Effector memory CD4-positive, alpha-beta T cell (primary cell): ENCODE data around the gene IL17A.
"Not testable (repeated sequence)": the region's sequence is repeated elsewhere in the genome, so short reads cannot be mapped to it uniquely, and the experiment has no call there.

Source experiments
- DNase-seq, 3 donors: peaks; one replicate each; pipeline ENCODE4 v3.0.0-alpha.2; 2020
- H3K27ac ChIP-seq: 2 replicates; pipeline ENCODE4 v1.7.0; 2013; ENCODE audit warnings: mild to moderate bottlenecking, low read length, moderate library complexity; ENCODE audit not compliant: insufficient read depth, poor library complexity, severe bottlenecking
- H3K27me3 ChIP-seq: replicated peaks from 2 replicates; pipeline ENCODE4 v1.7.0; 2013; ENCODE audit warnings: mild to moderate bottlenecking, low read length; ENCODE audit not compliant: insufficient read depth, control insufficient read depth, poor library complexity, severe bottlenecking
- H3K36me3 ChIP-seq: 2 replicates; pipeline ENCODE4 v1.7.0; 2013; ENCODE audit warnings: mild to moderate bottlenecking, low read length, moderate library complexity; ENCODE audit not compliant: control insufficient read depth, insufficient read depth
- H3K4me1 ChIP-seq: 2 replicates; pipeline ENCODE4 v1.7.0; 2013; ENCODE audit warnings: low read length, mild to moderate bottlenecking; ENCODE audit not compliant: control insufficient read depth, insufficient read depth, poor library complexity, severe bottlenecking
- H3K4me3 ChIP-seq: 2 replicates; pipeline ENCODE4 v1.7.0; 2013; ENCODE audit warnings: low read length, low read depth, mild to moderate bottlenecking; ENCODE audit not compliant: insufficient read depth, poor library complexity, severe bottlenecking
- H3K9me3 ChIP-seq: 2 replicates; pipeline ENCODE4 v1.7.0; 2013; ENCODE audit warnings: mild to moderate bottlenecking, low read length, moderate library complexity; ENCODE audit not compliant: control insufficient read depth

The IL17A gene

DNA sequence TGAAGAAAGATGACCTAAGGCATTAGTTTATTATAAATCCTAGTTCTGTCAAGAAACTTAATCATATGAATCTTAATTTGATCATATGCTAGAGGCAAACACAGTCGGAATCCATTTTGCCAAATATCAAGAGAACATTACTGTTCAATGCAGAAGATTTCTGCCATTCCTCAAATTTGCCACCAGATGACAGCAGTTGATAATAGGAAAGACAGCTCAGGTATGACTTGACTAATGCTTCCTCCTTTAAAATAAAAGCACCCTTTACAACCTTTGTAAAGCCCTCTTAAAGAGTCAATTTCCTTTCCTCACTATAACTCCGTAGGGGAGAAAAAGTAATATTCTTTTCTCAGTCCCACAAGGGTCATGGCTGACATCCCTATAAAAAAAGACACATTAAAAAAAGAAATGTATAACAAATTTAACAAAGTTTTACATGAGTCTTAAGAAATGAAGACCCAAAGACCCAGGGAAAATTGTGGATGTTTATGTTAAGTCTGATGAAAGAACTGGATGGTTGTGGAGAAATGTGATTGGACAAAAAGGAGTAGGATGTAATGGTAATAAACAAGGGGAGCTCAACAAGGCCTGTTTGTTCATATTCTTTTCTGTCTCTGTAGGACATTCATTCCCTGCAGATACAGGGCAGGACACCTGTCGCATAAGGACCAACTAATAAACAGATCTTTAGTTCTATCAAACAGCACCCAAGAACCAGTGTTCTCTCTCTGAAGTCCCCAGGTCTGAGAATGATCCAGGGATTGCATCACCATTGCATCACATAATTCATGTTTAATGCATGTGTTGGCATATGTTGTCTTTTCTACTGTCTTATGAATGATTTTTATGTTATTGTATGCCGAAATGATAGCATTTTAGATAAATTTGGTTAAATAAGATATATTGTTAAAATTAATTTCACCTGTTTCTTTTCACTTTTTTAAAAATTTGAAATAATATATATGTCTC is 23.0 kb upstream of the IL17A start:
- Histone ChIP-seq H3K4me3 (no peak overlapping the region), H3K27ac (no peak overlapping the region), H3K27me3 (no peaks in the 10 kb centered on the region), H3K4me1 (no peaks in the 10 kb centered on the region), H3K36me3 (no peaks in the 10 kb centered on the region), H3K9me3 (no peaks in the 10 kb centered on the region)
- no peak for DNase-seq

- Histone ChIP-seq H3K4me1 (no peaks in the 10 kb centered on the region), H3K27me3 (no peaks in the 10 kb centered on the region), H3K36me3 (no peaks in the 10 kb centered on the region), H3K4me3 (no peak overlapping the region), H3K9me3 (no peaks in the 10 kb centered on the region), H3K27ac (no peak overlapping the region)
- no peak for DNase-seq
Observed at GRCh38 chr6:52164319-52165094, 21.7 kb upstream of the IL17A start.

DNA sequence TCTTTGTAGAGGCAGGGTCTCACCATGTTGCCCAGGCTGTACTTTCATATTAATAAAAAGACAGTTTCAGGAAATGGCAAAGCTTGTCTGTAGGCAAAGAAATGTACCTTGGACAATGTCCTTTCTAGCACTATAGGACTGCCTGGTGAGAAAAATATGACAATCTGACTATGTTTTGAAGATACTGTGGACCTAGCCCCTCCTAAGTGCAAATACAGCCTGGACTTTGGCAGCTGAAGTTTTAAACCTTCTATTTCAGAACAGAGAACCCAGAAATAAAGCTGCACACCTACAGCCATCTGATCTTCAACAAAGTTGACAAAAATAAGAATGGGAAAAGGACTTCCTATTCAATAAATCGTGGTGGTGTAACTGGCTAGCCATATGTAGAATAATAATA is 18.9 kb upstream of the IL17A start:
- no peaks in the 10 kb centered on the region for H3K27me3 ChIP-seq
- DNase-seq, result no peak
- H3K36me3 ChIP-seq, result no peaks in the 10 kb centered on the region
- H3K4me1 ChIP-seq, result no peaks in the 10 kb centered on the region
- H3K27ac ChIP-seq, result no peak overlapping the region
- H3K4me3 ChIP-seq, result no peak overlapping the region
- no peaks in the 10 kb centered on the region for H3K9me3 ChIP-seq

DNA sequence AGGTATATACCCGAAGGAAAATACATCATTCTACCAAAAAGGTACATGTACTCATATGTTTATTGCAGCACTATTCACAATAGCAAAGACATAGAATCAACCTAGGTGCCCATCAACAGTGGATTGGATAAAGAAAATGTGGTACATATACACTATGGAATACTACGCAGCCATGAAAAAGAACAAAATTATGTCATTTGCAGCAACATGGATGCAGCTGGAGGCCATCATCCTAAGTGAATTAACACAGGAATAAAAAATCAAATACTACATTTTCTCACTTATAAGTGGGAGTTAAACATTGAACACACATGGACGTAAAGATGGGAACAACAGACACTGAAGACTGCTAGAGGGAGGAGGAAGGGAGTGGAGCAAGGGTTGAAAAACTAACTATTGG is 17.8 kb upstream of the IL17A start:
- not testable (repeated sequence) for H3K4me1 ChIP-seq, H3K36me3 ChIP-seq, H3K4me3 ChIP-seq, DNase-seq, H3K9me3 ChIP-seq, H3K27me3 ChIP-seq, H3K27ac ChIP-seq

DNA sequence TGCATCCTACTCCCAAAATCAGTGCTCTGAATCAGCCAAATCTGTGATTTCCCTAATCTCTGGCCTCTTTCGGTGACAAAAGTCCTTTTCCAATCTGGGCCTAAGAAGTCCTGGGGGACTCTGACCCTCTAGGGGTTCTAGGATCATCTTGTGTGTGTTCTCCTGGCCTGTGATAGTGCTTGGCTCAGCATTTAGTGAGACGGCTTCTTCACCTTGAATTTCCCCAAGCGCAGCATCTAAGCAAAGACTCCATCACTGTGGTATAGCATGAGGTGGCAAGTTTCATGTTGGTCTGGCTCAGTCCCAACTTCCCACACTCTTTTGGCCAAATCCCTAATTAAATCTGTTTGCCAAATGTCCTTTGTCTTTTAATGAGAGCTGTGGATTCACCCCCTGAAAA is 12.1 kb upstream of the IL17A start:
- Histone ChIP-seq H3K4me1 (no peaks in the 10 kb centered on the region), H3K4me3 (no peak overlapping the region), H3K27me3 (no peaks in the 10 kb centered on the region), H3K27ac (no peak overlapping the region), H3K9me3 (no peaks in the 10 kb centered on the region), H3K36me3 (no peaks in the 10 kb centered on the region)
- no peak for DNase-seq

DNA sequence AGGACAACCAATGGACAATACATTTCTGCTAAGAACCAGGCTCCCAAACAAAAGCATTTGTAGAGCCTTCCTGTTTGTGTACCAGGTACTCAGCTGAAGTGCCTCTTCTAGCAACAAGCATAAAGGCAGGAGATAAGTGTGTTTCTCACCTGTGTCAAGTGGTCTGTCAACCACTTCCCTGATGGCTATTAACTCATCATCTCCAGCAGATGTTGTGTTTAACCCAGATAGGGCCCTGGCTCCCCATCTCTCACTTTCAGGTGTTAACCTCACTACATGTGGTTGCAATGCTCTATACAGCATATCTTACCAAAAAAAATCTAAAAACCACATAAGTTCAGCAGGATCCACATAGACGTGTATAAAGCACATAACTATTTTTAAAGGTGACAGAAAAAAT is 9.6 kb upstream of the IL17A start:
- Histone ChIP-seq H3K4me1 (no peaks in the 10 kb centered on the region), H3K36me3 (no peaks in the 10 kb centered on the region), H3K27ac (no peak overlapping the region), H3K27me3 (no peaks in the 10 kb centered on the region), H3K4me3 (no peak overlapping the region), H3K9me3 (no peaks in the 10 kb centered on the region)
- peak in 1 of 3 donors; percentile 4 for DNase-seq

DNA sequence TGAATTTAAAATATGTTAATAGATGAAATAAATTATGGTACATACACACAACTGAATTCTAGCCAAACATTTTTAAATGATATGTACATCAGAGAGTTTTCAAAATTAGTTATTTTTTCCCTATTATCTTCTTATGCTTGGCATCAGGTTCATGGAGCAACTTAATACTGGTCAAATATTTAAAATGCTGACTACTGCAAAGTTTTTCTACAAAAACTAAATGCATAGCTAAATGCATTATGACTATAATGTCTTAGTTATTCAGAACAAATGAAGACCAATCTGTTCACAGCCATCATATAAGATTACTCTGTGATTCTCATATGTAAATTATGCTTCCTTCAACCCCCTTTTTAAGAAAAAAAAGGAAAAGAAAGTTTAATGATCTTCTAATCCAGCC is 8.2 kb upstream of the IL17A start:
- Histone ChIP-seq H3K27me3 (no peaks in the 10 kb centered on the region), H3K9me3 (no peaks in the 10 kb centered on the region), H3K4me1 (no peaks in the 10 kb centered on the region), H3K27ac (no peak overlapping the region), H3K4me3 (no peak overlapping the region), H3K36me3 (no peaks in the 10 kb centered on the region)
- no peak for DNase-seq

DNA sequence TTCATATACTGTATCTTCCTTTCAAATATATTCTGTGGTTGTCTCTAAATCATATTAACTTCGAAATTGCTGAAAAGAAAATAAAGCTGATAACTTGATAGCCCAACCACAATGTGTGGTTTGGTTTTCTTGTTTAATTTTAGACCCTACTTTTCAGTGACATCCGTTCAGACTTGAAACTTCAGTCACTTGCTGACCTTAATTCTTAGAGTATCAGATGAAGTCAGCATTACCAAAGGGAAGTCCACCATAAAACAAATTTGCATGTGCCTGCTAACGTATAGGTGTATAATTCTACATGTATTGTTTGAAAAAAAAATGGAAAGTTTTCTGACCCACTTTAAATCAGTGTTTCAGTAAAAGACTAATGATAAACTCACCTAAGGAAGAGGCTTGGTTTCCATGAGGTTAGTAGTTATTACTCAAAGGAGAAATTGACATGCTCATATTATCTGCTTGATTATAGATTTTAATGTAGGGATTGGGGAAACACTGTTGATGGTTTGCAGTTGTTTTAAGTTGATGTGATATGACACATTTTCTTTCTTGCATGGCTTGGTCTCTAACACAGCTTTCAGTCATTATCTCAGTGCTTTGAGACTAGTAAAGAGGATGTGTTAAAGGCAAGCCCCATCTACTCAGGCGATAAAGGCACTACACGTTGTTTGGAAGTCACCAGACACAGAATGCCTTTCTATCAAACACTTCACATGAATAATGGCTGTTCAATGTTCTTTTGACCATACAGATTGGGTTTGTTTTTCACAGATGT is 5.2 kb upstream of the IL17A start:
- H3K36me3 ChIP-seq, result no peaks in the 10 kb centered on the region
- no peak for DNase-seq
- no peak overlapping the region for H3K4me3 ChIP-seq
- H3K4me1 ChIP-seq, result no peaks in the 10 kb centered on the region
- H3K27ac ChIP-seq, result no peak overlapping the region
- H3K9me3 ChIP-seq, result no peaks in the 10 kb centered on the region
- H3K27me3 ChIP-seq, result no peaks in the 10 kb centered on the region

- H3K27ac ChIP-seq, result no peak overlapping the region
- DNase-seq, result no peak
- no peaks in the 10 kb centered on the region for H3K4me1 ChIP-seq
- H3K4me3 ChIP-seq, result no peak overlapping the region
- H3K36me3 ChIP-seq, result no peaks in the 10 kb centered on the region
- H3K27me3 ChIP-seq, result no peaks in the 10 kb centered on the region
- no peaks in the 10 kb centered on the region for H3K9me3 ChIP-seq
Observed at GRCh38 chr6:52183131-52183713, 3.0 kb upstream of the IL17A start.
